ENCODE data around the gene TEAD3. TPM values are rescaled to one million over a fixed set of nuclear protein-coding genes. Genes with fewer than 3 reads are reported as not detected.
A peak's percentile ranks its signal among the peaks of the same experiment; 100 is the strongest.

The TEAD3 gene
- total and polyA plus RNA-seq, 4 donors: 1.9 to 6.8 (median 4.5) TPM

- Histone ChIP-seq H3K4me3 (ENCODE audit: low read depth in 1 of 3, low read length in 3 of 3) (peak within 1 kb of the TSS; percentile 25 to 72 (median 37)), H3K36me3 (ENCODE audit: control insufficient read depth in 4 of 4, insufficient read depth in 3 of 4, low read depth in 1 of 4, low read length in 3 of 4) (no peaks in the 10 kb centered on the region), H3K9ac (ENCODE audit: low read depth in 1 of 2, low read length in 2 of 2) (peak within 1 kb of the TSS in 1 of 2 donors; percentile 30), H3K9me3 (ENCODE audit: control insufficient read depth in 4 of 4, low read length in 3 of 4) (no peaks in the 10 kb centered on the region), H3K4me1 (ENCODE audit: control insufficient read depth in 4 of 4, insufficient read depth in 4 of 4, low read length in 3 of 4) (peaks cover 5 to 19% (median 14%) of the 10 kb centered on the region in 4 donors), H3K27ac (ENCODE audit: low read depth in 1 of 2, low read length in 2 of 2) (peak within 1 kb of the TSS in 1 of 2 donors; percentile 52), H3K27me3 (ENCODE audit: control insufficient read depth in 4 of 4, insufficient read depth in 4 of 4, low read length in 3 of 4) (no peaks in the 10 kb centered on the region)
- WGBS: 6% methylated on average over 87 of the region's 87 CpGs
- peak; percentile 100 for DNase-seq (ENCODE audit: low spot score)
- TF ChIP-seq SP1 (IDR thresholded peaks at IDR 0.05): peak; percentile 22
- TF ChIP-seq YY1 (IDR thresholded peaks at IDR 0.05): peak; percentile 18
- TF ChIP-seq RAD21 (IDR thresholded peaks at IDR 0.05): peak; percentile 19 to 44
- no peak for TF ChIP-seq HNF4G (IDR thresholded peaks at IDR 0.05)
- TF ChIP-seq GABPA (IDR thresholded peaks at IDR 0.05 in 1 of 2, conservative IDR thresholded peaks at IDR 0.05 in 1 of 2): peak in 1 of 2 donors; percentile 25
- TF ChIP-seq, protein P1, sequence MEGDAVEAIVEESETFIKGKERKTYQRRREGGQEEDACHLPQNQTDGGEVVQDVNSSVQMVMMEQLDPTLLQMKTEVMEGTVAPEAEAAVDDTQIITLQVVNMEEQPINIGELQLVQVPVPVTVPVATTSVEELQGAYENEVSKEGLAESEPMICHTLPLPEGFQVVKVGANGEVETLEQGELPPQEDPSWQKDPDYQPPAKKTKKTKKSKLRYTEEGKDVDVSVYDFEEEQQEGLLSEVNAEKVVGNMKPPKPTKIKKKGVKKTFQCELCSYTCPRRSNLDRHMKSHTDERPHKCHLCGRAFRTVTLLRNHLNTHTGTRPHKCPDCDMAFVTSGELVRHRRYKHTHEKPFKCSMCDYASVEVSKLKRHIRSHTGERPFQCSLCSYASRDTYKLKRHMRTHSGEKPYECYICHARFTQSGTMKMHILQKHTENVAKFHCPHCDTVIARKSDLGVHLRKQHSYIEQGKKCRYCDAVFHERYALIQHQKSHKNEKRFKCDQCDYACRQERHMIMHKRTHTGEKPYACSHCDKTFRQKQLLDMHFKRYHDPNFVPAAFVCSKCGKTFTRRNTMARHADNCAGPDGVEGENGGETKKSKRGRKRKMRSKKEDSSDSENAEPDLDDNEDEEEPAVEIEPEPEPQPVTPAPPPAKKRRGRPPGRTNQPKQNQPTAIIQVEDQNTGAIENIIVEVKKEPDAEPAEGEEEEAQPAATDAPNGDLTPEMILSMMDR (IDR thresholded peaks at IDR 0.05; ENCODE audit: low read depth, low read length, missing input control): no peak
- TF ChIP-seq, protein P2, sequence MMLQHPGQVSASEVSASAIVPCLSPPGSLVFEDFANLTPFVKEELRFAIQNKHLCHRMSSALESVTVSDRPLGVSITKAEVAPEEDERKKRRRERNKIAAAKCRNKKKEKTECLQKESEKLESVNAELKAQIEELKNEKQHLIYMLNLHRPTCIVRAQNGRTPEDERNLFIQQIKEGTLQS (IDR thresholded peaks at IDR 0.05): no peak
These were observed 44.4 kb downstream of the TEAD3 start, which contains the start of gene FANCE for GRCh38 chr6:35452183-35453090. TSS of gene FANCE (plus strand) at chr6:35452338. CDS start at chr6:35452546, 208 bp downstream.

DNA sequence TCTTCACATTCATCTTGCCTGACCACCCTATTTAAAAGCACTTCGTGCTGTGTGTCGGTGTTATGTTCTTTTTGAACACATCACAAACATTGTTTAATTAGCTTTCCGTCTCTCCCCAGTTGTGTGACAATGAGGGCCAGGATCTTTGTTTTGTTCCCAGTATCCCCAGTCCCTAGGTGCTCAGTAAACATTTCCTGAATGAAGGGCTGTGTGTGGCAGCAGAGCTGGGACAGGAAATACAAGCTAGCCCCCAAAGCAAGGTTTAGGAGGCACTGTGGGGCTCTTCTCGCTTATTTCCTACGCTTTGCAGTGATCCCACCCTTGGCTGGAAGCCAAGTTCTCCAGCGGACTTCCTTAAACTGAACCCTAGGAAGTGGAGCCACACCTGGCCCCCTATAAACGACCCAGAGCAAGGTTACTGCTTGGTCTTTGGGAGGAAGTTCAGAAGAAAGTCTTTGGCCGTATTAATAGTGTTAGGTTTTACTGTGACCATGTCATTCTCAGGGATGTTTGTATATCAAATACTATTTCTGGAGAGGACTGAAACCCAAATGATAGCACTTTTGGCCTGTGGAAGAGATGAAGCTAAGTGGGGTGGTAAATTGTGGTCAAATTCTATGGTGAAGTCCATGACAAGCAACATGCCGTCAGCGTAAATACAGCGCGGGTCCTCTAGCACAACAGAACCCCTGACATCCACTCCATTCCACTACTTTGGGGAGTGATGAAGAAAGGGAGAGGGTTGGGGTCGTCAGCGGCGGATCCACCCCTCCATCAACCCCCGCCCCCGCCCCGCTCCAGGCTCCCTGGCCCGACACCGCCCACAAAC is 45.3 kb downstream of the TEAD3 start:
- no peaks in the 10 kb centered on the region for H3K27me3 ChIP-seq (ENCODE audit: control insufficient read depth in 4 of 4, insufficient read depth in 4 of 4, low read length in 3 of 4)
- no peak overlapping the region for H3K9ac ChIP-seq (ENCODE audit: low read depth in 1 of 2, low read length in 2 of 2)
- no peaks in the 10 kb centered on the region for H3K9me3 ChIP-seq (ENCODE audit: control insufficient read depth in 4 of 4, low read length in 3 of 4)
- 22% methylated on average over 20 of the region's 20 CpGs for WGBS
- no peak overlapping the region for H3K27ac ChIP-seq (ENCODE audit: low read depth in 1 of 2, low read length in 2 of 2)
- peak overlapping the region in 2 of 3 donors; percentile 23 to 72 for H3K4me3 ChIP-seq (ENCODE audit: low read depth in 1 of 3, low read length in 3 of 3)
- H3K36me3 ChIP-seq (ENCODE audit: control insufficient read depth in 4 of 4, insufficient read depth in 3 of 4, low read depth in 1 of 4, low read length in 3 of 4): no peaks in the 10 kb centered on the region
- no peak for DNase-seq (ENCODE audit: low spot score)
- H3K4me1 ChIP-seq (ENCODE audit: control insufficient read depth in 4 of 4, insufficient read depth in 4 of 4, low read length in 3 of 4): peaks cover 5 to 19% (median 14%) of the 10 kb centered on the region in 4 donors
- TF ChIP-seq TAF1 (conservative IDR thresholded peaks at IDR 0.05) (no peak), FOXA2 (IDR thresholded peaks at IDR 0.05) (no peak), RXRA (IDR thresholded peaks at IDR 0.05) (no peak), NR2F2 (IDR thresholded peaks at IDR 0.05) (no peak), SP1 (IDR thresholded peaks at IDR 0.05) (no peak), HNF4A (conservative IDR thresholded peaks at IDR 0.05) (no peak), MAX (IDR thresholded peaks at IDR 0.05) (no peak), YY1 (IDR thresholded peaks at IDR 0.05) (no peak), EGR1 (IDR thresholded peaks at IDR 0.05; ENCODE audit: low read depth in 2 of 2) (no peak), GABPA (IDR thresholded peaks at IDR 0.05 in 1 of 2, conservative IDR thresholded peaks at IDR 0.05 in 1 of 2) (no peak), RAD21 (IDR thresholded peaks at IDR 0.05) (no peak), FOXA1 (IDR thresholded peaks at IDR 0.05) (no peak), JUND (IDR thresholded peaks at IDR 0.05) (no peak), HNF4G (IDR thresholded peaks at IDR 0.05) (no peak)
- TF ChIP-seq, protein P3, sequence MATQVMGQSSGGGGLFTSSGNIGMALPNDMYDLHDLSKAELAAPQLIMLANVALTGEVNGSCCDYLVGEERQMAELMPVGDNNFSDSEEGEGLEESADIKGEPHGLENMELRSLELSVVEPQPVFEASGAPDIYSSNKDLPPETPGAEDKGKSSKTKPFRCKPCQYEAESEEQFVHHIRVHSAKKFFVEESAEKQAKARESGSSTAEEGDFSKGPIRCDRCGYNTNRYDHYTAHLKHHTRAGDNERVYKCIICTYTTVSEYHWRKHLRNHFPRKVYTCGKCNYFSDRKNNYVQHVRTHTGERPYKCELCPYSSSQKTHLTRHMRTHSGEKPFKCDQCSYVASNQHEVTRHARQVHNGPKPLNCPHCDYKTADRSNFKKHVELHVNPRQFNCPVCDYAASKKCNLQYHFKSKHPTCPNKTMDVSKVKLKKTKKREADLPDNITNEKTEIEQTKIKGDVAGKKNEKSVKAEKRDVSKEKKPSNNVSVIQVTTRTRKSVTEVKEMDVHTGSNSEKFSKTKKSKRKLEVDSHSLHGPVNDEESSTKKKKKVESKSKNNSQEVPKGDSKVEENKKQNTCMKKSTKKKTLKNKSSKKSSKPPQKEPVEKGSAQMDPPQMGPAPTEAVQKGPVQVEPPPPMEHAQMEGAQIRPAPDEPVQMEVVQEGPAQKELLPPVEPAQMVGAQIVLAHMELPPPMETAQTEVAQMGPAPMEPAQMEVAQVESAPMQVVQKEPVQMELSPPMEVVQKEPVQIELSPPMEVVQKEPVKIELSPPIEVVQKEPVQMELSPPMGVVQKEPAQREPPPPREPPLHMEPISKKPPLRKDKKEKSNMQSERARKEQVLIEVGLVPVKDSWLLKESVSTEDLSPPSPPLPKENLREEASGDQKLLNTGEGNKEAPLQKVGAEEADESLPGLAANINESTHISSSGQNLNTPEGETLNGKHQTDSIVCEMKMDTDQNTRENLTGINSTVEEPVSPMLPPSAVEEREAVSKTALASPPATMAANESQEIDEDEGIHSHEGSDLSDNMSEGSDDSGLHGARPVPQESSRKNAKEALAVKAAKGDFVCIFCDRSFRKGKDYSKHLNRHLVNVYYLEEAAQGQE (IDR thresholded peaks at IDR 0.05): no peak
- TF ChIP-seq, protein P2 (IDR thresholded peaks at IDR 0.05): no peak
- TF ChIP-seq, protein P1 (IDR thresholded peaks at IDR 0.05; ENCODE audit: low read depth, low read length, missing input control): no peak

Measured in liver (tissue), 9 donors.